Measurements from ENCODE around the gene TMEM88. TPM values are rescaled to one million over a fixed set of nuclear protein-coding genes. Genes with fewer than 3 reads are reported as not detected.
A peak's percentile ranks its signal among the peaks of the same experiment; 100 is the strongest.

Gene TMEM88
- total and polyA plus RNA-seq, 11 donors, result 16.7 to 130 (median 27.8) TPM

DNA sequence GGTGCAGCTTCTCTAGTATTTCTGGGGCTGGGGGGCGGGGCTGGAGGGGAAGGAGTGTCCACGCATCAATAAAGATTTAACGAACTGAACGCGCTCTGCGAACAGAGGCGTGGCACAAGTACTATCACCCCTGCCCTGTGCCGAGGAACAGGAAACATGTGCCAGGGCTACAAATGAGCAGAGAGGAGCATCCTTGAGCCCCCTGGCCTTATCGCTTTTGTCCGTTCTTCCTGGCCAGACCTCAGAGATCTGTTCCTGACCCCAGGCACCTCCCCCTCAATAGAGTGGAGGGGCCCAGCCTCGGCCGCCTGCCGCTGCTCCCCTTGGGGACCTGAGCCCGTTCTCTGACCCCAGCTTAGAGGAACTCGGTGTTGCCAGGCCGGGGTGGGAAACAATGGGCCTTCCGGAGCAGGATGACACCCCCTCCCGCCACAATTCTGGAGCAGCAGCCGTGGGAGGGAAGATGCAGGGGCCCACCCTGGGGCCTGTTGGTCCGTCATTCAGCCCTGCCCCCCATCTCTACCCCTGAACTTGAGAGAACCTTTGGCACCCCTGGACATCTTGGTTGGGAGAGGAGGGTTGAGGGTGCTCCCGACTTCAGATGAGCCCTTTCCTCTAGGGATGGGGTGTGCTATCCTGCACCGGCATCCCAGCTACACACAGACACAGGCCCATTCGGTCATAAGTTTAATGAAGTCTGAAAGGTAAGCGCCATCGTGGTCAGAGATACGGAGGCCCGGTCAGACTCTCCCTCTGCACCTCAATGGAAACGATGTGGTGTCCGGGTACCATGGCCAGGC lies 1.3 kb downstream of the TMEM88 start:
- peak in 1 of 2 donors; percentile 28 for TF ChIP-seq POLR2A (IDR thresholded peaks at IDR 0.05)
- TF ChIP-seq, protein P1, sequence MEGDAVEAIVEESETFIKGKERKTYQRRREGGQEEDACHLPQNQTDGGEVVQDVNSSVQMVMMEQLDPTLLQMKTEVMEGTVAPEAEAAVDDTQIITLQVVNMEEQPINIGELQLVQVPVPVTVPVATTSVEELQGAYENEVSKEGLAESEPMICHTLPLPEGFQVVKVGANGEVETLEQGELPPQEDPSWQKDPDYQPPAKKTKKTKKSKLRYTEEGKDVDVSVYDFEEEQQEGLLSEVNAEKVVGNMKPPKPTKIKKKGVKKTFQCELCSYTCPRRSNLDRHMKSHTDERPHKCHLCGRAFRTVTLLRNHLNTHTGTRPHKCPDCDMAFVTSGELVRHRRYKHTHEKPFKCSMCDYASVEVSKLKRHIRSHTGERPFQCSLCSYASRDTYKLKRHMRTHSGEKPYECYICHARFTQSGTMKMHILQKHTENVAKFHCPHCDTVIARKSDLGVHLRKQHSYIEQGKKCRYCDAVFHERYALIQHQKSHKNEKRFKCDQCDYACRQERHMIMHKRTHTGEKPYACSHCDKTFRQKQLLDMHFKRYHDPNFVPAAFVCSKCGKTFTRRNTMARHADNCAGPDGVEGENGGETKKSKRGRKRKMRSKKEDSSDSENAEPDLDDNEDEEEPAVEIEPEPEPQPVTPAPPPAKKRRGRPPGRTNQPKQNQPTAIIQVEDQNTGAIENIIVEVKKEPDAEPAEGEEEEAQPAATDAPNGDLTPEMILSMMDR (IDR thresholded peaks at IDR 0.05), result no peak
- peaks cover 0 to 50% (median 37%) of the 10 kb centered on the region in 9 donors for H3K36me3 ChIP-seq
- ATAC-seq, result peak; percentile 1 to 43 (median 6)
- H3K4me3 ChIP-seq, result peak overlapping the region; percentile 9 to 85 (median 68)
- peak overlapping the region; percentile 74 to 97 (median 92) for H3K27ac ChIP-seq
- WGBS, 4 donors, result 7 to 23% (median 14%) methylated on average over 21 to 29 of the region's 29 CpGs
- no peaks in the 10 kb centered on the region for H3K27me3 ChIP-seq
- peak; percentile 86 to 89 (median 86) for DNase-seq
- H3K4me1 ChIP-seq, result peaks cover 0 to 53% (median 38%) of the 10 kb centered on the region in 12 donors
- no peaks in the 10 kb centered on the region for H3K9me3 ChIP-seq
- intact Hi-C loops (cut with DNase I), result loop anchor here in 8 of 10 donors (2.0 to 10.0 kb wide), 9 partner anchors 19 to 299 kb away; partner anchors contain the start of genes KDM6B (in 2 of the 8), CHD3 (in 1 of the 8), KCNAB3 (in 1 of the 8) and PER1 (in 1 of the 8)

DNA sequence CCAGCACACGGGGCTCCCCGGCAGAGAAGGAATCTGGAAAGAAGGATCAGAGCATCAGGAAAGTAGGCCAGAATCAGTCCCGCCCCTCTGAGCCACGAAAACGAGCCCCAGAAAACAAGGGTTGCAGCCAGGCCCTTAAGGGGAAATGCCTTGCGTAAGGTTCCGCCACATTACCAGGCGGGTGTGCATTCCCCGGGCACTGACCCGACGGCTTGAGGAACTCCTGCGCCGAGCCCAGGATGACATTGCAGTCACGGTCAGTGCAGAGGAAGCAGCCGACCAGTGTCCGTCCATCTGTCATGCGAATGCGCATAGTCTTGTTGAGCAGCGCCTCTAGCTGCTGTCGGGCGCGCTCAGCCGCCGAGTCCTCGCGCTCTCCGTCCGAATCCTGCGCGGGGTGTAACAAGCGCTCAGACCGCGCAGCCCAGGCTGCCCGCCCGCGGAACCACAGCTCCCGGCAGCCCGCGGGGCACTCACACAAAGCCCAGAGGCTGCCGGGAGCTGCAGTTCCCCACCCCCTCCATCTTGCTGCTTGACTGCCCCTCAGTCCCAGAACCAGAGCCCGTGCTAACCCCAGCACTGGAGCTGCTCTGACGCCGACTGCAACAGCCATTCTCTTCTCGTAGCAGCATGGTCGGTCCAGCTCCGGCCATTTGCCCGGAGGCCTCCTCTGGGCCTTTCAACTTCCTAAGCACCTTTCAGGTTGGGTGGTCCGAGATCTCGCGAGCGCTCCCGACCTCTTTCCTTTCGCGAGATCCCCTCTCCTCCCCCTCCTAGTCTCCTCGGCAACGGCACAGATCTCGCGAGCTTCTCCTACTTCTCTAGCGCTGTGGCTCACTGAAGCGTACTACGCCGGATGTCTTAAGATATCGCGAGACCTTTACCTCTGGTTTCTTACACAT lies 2.2 kb downstream of the TMEM88 start, which contains the start of gene NAA38:
TSS of gene NAA38 (minus strand) at position 749 of the 902 bp plus-strand sequence. CDS start at position 653, 96 bp downstream.
- 0 to 1% (median 1%) methylated on average over 44 to 64 of the region's 64 CpGs for WGBS, 4 donors
- peak; percentile 96 to 98 (median 97) for DNase-seq
- H3K4me3 ChIP-seq, result peak within 1 kb of the TSS; percentile 39 to 85 (median 68)
- peak; percentile 87 to 90 (median 90) for ATAC-seq
- H3K27ac ChIP-seq, result peak within 1 kb of the TSS; percentile 74 to 97 (median 92)
- no peaks in the 10 kb centered on the region for H3K27me3 ChIP-seq
- peaks cover 0 to 51% (median 29%) of the 10 kb centered on the region in 9 donors for H3K36me3 ChIP-seq
- no peaks in the 10 kb centered on the region for H3K9me3 ChIP-seq
- intact Hi-C loops (cut with DNase I), result loop anchor here in 8 of 10 donors (1.0 to 10.0 kb wide), 10 partner anchors 20 to 298 kb away; partner anchors contain the start of genes KDM6B (in 2 of the 8), CHD3 (in 1 of the 8), KCNAB3 (in 1 of the 8) and PER1 (in 1 of the 8)
- peaks cover 0 to 45% (median 33%) of the 10 kb centered on the region in 12 donors for H3K4me1 ChIP-seq
- TF ChIP-seq POLR2A (IDR thresholded peaks at IDR 0.05), result peak in 1 of 2 donors; percentile 32
- TF ChIP-seq, protein P1 (IDR thresholded peaks at IDR 0.05), result peak in 10 of 12 donors; percentile 12 to 74 (median 44)

DNA sequence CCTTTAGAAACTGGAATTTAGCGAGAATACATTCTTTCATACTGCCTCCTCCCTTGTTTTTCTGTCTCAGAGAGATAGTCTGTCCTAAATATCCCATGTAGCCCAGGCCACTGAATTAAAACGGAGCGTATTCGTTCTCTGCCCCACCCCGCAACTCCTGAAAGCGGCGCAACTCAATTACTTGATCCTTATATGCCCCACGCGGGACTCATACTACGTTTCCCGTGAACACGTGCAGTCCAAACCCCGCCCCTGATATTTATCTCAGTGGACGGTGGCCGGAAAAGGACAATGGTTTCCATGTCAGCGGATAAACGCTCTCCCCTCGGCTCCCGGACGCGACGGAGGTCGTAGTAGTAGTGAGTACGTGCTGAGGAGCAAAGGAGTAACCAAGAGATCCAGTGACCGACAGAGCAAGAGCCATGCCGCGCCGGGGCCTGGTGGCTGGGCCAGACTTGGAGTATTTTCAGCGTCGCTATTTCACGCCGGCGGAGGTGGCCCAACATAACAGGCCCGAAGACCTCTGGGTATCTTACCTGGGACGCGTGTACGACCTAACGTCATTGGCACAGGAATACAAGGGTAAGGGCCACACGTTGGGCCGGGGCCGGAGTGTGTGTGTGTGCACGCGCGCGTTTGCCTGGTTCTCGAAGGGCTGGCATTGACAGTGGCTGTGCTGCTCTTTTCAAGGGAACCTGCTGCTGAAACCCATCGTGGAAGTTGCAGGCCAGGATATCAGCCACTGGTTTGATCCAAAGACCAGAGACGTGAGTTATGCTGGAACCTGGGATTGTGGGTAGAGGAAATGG lies 3.1 kb downstream of the TMEM88 start, which contains the start of gene CYB5D1:
TSS of gene CYB5D1 (plus strand) at position 291 of the 809 bp plus-strand sequence. CDS start at position 423, 132 bp downstream.
- no peak for TF ChIP-seq POLR2A (IDR thresholded peaks at IDR 0.05)
- TF ChIP-seq, protein P1 (IDR thresholded peaks at IDR 0.05), result peak in 2 of 12 donors; percentile 3 to 6
- 2 to 5% (median 3%) methylated on average over 35 to 48 of the region's 48 CpGs for WGBS, 4 donors
- Histone ChIP-seq H3K27me3 (no peaks in the 10 kb centered on the region), H3K36me3 (peaks cover 0 to 46% (median 21%) of the 10 kb centered on the region in 9 donors), H3K9me3 (no peaks in the 10 kb centered on the region), H3K27ac (peak within 1 kb of the TSS; percentile 74 to 97 (median 92)), H3K4me3 (peak within 1 kb of the TSS; percentile 39 to 85 (median 68)), H3K4me1 (peaks cover 0 to 40% (median 29%) of the 10 kb centered on the region in 12 donors)
- ATAC-seq, result peak; percentile 65 to 71 (median 69)
- DNase-seq, result peak; percentile 89 to 95 (median 93)
- intact Hi-C loops (cut with DNase I), result loop anchor here in 8 of 10 donors (1.0 to 10.0 kb wide), 10 partner anchors 21 to 297 kb away; partner anchors contain the start of genes KDM6B (in 2 of the 8), CHD3 (in 1 of the 8), KCNAB3 (in 1 of the 8) and PER1 (in 1 of the 8)

Measured in heart left ventricle (tissue), 16 donors.